DND-41 (cell line): Measurements from ENCODE around the gene TSPAN18.

Experiments
- EZH2 ChIP-seq: IDR thresholded peaks from 3 replicates; pipeline ENCODE4 v1.6.1; 2012; ENCODE audit warnings: borderline replicate concordance, low read depth, mild to moderate bottlenecking, moderate library complexity, low read length, inconsistent platforms; ENCODE audit not compliant: severe bottlenecking
- TF ChIP-seq, protein P1 (sequence below): IDR thresholded peaks from 2 replicates; pipeline ENCODE4 v1.5.1; 2012; ENCODE audit warnings: borderline replicate concordance, low read length, moderate library complexity, mild to moderate bottlenecking; ENCODE audit not compliant: poor library complexity, severe bottlenecking; ENCODE audit errors: extremely low read depth

DNA sequence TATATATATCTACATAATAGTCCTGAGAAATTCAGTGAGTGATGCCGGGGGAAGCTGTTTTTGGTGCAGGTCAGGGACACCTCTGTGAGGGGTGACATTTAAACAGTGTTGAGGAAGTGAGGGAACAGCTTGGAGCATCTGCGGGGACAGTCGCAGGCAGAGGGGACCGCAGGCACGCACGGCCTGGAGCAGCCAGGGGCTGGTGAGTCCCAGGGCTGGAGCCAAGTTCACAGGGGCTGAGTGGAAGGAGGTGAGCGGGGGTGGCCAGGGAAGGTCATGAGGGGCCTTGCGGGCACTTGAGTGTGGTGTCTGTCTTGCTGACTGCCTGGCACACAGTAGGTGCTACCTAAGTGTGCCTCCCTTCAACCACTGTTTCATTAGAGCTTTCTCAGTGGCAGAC, 65.4 kb downstream of the TSPAN18 start:
- TF ChIP-seq, protein P1, sequence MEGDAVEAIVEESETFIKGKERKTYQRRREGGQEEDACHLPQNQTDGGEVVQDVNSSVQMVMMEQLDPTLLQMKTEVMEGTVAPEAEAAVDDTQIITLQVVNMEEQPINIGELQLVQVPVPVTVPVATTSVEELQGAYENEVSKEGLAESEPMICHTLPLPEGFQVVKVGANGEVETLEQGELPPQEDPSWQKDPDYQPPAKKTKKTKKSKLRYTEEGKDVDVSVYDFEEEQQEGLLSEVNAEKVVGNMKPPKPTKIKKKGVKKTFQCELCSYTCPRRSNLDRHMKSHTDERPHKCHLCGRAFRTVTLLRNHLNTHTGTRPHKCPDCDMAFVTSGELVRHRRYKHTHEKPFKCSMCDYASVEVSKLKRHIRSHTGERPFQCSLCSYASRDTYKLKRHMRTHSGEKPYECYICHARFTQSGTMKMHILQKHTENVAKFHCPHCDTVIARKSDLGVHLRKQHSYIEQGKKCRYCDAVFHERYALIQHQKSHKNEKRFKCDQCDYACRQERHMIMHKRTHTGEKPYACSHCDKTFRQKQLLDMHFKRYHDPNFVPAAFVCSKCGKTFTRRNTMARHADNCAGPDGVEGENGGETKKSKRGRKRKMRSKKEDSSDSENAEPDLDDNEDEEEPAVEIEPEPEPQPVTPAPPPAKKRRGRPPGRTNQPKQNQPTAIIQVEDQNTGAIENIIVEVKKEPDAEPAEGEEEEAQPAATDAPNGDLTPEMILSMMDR = no peak
- TF ChIP-seq EZH2 = no peak
